ENCODE results near the gene GRN. TPM values are rescaled to one million over a fixed set of nuclear protein-coding genes. Genes with fewer than 3 reads are reported as not detected.

The GRN gene
- total RNA-seq, 5 donors from 2014 or later (not counting 1 experiment from before 2014, with no cell fraction given): 21.0 to 48.3 (median 40.1) TPM

DNA sequence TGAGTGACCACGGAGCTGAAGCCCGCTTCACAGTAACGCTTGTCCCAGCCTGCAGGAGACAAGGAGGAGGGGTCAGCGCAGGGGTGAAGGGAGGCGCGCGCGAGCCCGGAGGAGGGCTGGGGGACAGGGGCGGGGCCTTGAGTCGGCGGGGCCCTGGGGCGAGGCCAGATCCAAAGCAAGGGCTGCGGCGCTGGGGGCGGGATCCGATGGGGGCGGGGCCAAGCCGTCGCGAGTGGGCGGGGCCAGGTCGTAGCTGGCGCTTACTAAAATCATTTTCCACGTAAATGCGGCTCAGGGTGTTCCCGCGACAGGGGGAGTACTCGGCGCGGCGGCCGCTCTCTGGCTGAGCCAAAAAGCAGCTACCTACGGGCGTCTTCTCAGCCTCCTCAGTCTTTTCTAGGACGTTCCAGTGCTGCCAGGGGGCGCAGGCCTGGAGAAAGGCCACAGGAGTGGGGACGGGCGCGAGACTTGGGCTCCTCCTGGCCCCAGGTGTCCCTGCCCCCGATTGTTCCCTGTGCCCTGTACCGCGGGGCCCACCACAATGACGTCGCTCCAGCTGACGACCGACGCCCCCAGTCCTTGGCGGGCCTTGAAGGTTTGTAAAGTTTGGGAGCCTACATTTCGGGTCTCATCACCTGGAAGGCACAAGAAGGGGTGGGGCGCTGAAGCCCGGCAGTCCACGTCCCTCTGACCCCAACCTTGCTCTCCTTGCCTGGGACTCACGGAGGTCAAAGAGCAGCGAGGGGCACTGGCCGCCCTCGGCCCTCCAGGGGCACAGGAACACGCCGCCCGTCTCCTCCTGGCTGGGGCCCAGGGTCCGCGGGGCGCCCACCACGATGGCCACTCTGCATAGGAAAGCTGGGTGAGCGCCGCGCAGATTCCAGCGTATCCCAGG lies 40.4 kb downstream of the GRN start:
- 12% methylated on average over 68 of the region's 68 CpGs for WGBS (ENCODE audit: insufficient coverage)
- H3K4me3 Mint-ChIP-seq: peak overlapping the region; percentile 68 to 77 (median 71)
- H3K4me1 Mint-ChIP-seq: peaks cover 13 to 27% (median 21%) of the 10 kb centered on the region in 3 donors
- DNase-seq (peak; percentile 54 to 90 (median 76)), ATAC-seq (replicated peaks in 1 of 4) (peak; percentile 91 to 95 (median 92))
- ChIA-PET CTCF (interaction anchor here in 1 of 2 donors (0.7 to 1.7 kb wide), 3 partner anchors 22 to 262 kb away, joined by 3 to 9 read pairs (median 6); partner anchors contain the start of genes FAM171A2 and HDAC5), POLR2A (no interaction called here)
- H3K36me3 ChIP-seq (ENCODE audit: control insufficient read depth in 2 of 2, extremely low read depth in 1 of 2, insufficient read depth in 1 of 2, low read length in 1 of 2): no peaks in the 10 kb centered on the region
- H3K27ac Mint-ChIP-seq: no peak overlapping the region
- peaks cover 2 to 17% of the 10 kb centered on the region in 2 experiments for H3K4me1 ChIP-seq (ENCODE audit: control insufficient read depth in 1 of 2, extremely low read depth in 1 of 2, insufficient read depth in 2 of 2, low read length in 2 of 2)
- H3K9me3 Mint-ChIP-seq: no peaks in the 10 kb centered on the region
- H3K27me3 Mint-ChIP-seq: peaks cover 5 to 7% of the 10 kb centered on the region in 2 donors
- peaks cover 7 to 41% of the 10 kb centered on the region in 2 experiments for H3K27me3 ChIP-seq (replicated peaks in 1 of 2; ENCODE audit: control insufficient read depth in 2 of 2, extremely low read depth in 1 of 2, insufficient read depth in 2 of 2, low read length in 1 of 2)
- no peaks in the 10 kb centered on the region for H3K9me3 ChIP-seq
- no peaks in the 10 kb centered on the region for H3K36me3 Mint-ChIP-seq
- H3K4me3 ChIP-seq (ENCODE audit: control insufficient read depth in 1 of 2, extremely low read depth in 1 of 2, low read length in 1 of 2): peak overlapping the region; percentile 53 to 57
- H3K27ac ChIP-seq (ENCODE audit: low read length): no peak overlapping the region

DNA sequence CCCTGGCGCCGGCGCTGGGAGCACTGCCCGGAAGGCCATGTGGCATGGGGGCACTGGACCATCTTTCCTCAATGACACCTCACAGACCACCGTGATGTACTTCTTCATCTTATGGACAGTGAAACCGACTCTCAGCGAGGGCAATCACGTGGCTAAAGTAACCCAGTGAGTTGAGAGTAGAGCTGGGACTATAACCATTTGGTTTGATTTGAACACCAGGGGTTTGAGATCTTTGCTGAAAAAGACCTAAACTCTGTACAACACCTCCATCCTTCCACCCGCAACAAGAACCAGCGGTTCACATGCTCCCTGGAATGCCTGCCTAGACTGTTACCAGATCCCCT lies 41.1 kb downstream of the GRN start:
- Mint-ChIP-seq H3K4me3 (peak overlapping the region; percentile 68 to 77 (median 71)), H3K4me1 (peaks cover 13 to 27% (median 21%) of the 10 kb centered on the region in 3 donors), H3K9me3 (no peaks in the 10 kb centered on the region), H3K27me3 (peaks cover 5 to 7% of the 10 kb centered on the region in 2 donors), H3K36me3 (no peaks in the 10 kb centered on the region), H3K27ac (no peak overlapping the region)
- no peaks in the 10 kb centered on the region for H3K36me3 ChIP-seq (ENCODE audit: control insufficient read depth in 2 of 2, extremely low read depth in 1 of 2, insufficient read depth in 1 of 2, low read length in 1 of 2)
- H3K27me3 ChIP-seq (replicated peaks in 1 of 2; ENCODE audit: control insufficient read depth in 2 of 2, extremely low read depth in 1 of 2, insufficient read depth in 2 of 2, low read length in 1 of 2): peaks cover 7 to 38% of the 10 kb centered on the region in 2 experiments
- H3K4me1 ChIP-seq (ENCODE audit: control insufficient read depth in 1 of 2, extremely low read depth in 1 of 2, insufficient read depth in 2 of 2, low read length in 2 of 2): peaks cover 2 to 17% of the 10 kb centered on the region in 2 experiments
- CTCF ChIA-PET: interaction anchor here in 1 of 2 donors (1.7 kb wide), 1 partner anchor 23 kb away, joined by 6 read pairs; the partner anchor contains the start of gene FAM171A2
- DNase-seq (no peak), ATAC-seq (replicated peaks in 1 of 4) (no peak)
- H3K4me3 ChIP-seq (ENCODE audit: control insufficient read depth in 1 of 2, extremely low read depth in 1 of 2, low read length in 1 of 2): no peak overlapping the region
- WGBS (ENCODE audit: insufficient coverage): 47% methylated on average over 4 of the region's 10 CpGs
- no peaks in the 10 kb centered on the region for H3K9me3 ChIP-seq
- POLR2A ChIA-PET: no interaction called here
- H3K27ac ChIP-seq (ENCODE audit: low read length): no peak overlapping the region

DNA sequence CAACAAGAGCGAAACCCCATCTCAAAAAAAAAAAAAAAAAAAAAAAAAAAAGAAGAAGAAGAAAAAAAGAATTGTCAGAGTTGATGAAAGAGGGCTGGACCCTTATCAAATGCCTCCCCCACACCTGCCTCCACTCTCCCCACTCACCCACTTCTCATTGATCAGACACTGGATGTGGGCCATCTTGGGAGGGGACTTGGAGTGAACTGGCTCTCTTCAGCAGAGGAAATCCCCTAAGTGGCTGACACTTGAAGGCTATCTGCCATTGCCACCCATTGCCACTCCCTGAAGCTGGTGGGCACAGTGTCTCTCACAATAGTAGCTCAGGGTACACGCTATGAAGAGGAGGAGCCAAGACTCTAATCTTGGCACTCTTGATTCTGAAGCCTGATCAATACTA lies 42.7 kb downstream of the GRN start:
- WGBS (ENCODE audit: insufficient coverage): no CpG with 5 or more reads among the region's 2 CpGs
- ChIA-PET POLR2A (no interaction called here), CTCF (no interaction called here)
- Mint-ChIP-seq H3K27me3 (peaks cover 5 to 7% of the 10 kb centered on the region in 2 donors), H3K27ac (no peak overlapping the region), H3K4me1 (peaks cover 13 to 27% (median 21%) of the 10 kb centered on the region in 3 donors), H3K9me3 (no peaks in the 10 kb centered on the region), H3K36me3 (no peaks in the 10 kb centered on the region), H3K4me3 (no peak overlapping the region)
- no peak overlapping the region for H3K27ac ChIP-seq (ENCODE audit: low read length)
- H3K27me3 ChIP-seq (replicated peaks in 1 of 2; ENCODE audit: control insufficient read depth in 2 of 2, extremely low read depth in 1 of 2, insufficient read depth in 2 of 2, low read length in 1 of 2): peaks cover 7 to 35% of the 10 kb centered on the region in 2 experiments
- DNase-seq (no peak), ATAC-seq (replicated peaks in 1 of 4) (no peak)
- no peaks in the 10 kb centered on the region for H3K36me3 ChIP-seq (ENCODE audit: control insufficient read depth in 2 of 2, extremely low read depth in 1 of 2, insufficient read depth in 1 of 2, low read length in 1 of 2)
- peaks cover 2 to 17% of the 10 kb centered on the region in 2 experiments for H3K4me1 ChIP-seq (ENCODE audit: control insufficient read depth in 1 of 2, extremely low read depth in 1 of 2, insufficient read depth in 2 of 2, low read length in 2 of 2)
- H3K4me3 ChIP-seq (ENCODE audit: control insufficient read depth in 1 of 2, extremely low read depth in 1 of 2, low read length in 1 of 2): no peak overlapping the region
- no peaks in the 10 kb centered on the region for H3K9me3 ChIP-seq

DNA sequence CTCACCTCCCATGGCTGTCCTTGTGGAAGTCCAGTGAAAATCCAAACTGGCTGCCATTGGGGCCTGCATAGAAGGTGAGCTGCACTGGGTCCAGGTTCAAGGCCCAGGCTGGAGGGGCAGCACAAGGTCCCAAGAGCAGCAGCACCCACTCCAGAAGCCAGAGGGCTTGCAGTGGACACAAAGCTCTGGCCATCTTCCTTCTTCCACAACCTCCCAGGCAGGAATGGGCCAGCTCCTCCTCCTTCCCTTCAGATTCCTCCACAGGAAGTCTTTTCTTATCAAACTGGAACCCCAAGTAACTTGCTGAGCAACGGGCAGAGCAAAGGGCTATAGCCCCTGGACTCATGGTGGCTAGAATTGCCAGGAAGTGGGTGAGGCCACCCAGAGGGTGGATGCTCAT lies 44.2 kb downstream of the GRN start, which contains the start of gene ITGA2B:
TSS of gene ITGA2B (minus strand) at position 369 of the 400 bp plus-strand sequence. CDS start at position 193, 176 bp downstream.
- no peak for ATAC-seq (replicated peaks in 1 of 4)
- Histone ChIP-seq H3K4me1 (ENCODE audit: control insufficient read depth in 1 of 2, extremely low read depth in 1 of 2, insufficient read depth in 2 of 2, low read length in 2 of 2) (peaks cover 2 to 17% of the 10 kb centered on the region in 2 experiments), H3K4me3 (ENCODE audit: control insufficient read depth in 1 of 2, extremely low read depth in 1 of 2, low read length in 1 of 2) (no peak within 1 kb of the TSS), H3K9me3 (no peaks in the 10 kb centered on the region), H3K27ac (ENCODE audit: low read length) (no peak within 1 kb of the TSS), H3K36me3 (ENCODE audit: control insufficient read depth in 2 of 2, extremely low read depth in 1 of 2, insufficient read depth in 1 of 2, low read length in 1 of 2) (no peaks in the 10 kb centered on the region), H3K27me3 (replicated peaks in 1 of 2; ENCODE audit: control insufficient read depth in 2 of 2, extremely low read depth in 1 of 2, insufficient read depth in 2 of 2, low read length in 1 of 2) (peaks cover 5 to 20% of the 10 kb centered on the region in 2 experiments)
- H3K4me1 Mint-ChIP-seq: peaks cover 13 to 26% (median 20%) of the 10 kb centered on the region in 3 donors
- DNase-seq: no peak
- POLR2A ChIA-PET: no interaction called here
- H3K27me3 Mint-ChIP-seq: peaks cover 5 to 7% of the 10 kb centered on the region in 2 donors
- WGBS (ENCODE audit: insufficient coverage): no CpG with 5 or more reads among the region's 1 CpG
- CTCF ChIA-PET: interaction anchor here in 1 of 2 donors (0.6 kb wide), 2 partner anchors 28 to 147 kb away, joined by 3 read pairs; no protein-coding TSS in a partner anchor
- no peak within 1 kb of the TSS for H3K27ac Mint-ChIP-seq
- H3K36me3 Mint-ChIP-seq: no peaks in the 10 kb centered on the region
- H3K9me3 Mint-ChIP-seq: no peaks in the 10 kb centered on the region
- H3K4me3 Mint-ChIP-seq: no peak within 1 kb of the TSS

DNA sequence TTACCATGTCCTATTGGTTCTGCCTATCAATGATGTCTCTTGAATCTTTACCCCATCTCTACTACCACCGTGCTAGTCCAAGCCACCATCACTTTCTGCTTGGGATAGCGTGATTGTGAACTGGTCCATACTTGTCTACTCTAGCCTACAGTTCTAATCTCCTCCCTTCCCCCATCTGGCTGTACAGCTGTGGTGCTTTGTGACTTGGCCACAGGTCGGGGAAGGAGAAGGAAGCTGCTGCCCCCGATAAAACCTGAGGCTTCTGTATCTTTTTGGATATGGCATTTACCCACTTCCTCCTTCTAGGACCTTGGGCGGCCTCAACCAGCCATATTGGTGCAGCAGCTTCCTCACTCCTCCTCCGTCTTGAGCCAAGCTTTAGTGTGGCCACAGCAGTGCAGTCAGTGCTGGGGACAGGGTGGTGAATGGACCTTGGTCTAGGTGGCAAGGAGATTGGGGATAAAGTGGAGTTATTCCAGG lies 44.7 kb downstream of the GRN start:
- no peak overlapping the region for H3K4me3 Mint-ChIP-seq
- ATAC-seq (replicated peaks in 1 of 4): no peak

DNA sequence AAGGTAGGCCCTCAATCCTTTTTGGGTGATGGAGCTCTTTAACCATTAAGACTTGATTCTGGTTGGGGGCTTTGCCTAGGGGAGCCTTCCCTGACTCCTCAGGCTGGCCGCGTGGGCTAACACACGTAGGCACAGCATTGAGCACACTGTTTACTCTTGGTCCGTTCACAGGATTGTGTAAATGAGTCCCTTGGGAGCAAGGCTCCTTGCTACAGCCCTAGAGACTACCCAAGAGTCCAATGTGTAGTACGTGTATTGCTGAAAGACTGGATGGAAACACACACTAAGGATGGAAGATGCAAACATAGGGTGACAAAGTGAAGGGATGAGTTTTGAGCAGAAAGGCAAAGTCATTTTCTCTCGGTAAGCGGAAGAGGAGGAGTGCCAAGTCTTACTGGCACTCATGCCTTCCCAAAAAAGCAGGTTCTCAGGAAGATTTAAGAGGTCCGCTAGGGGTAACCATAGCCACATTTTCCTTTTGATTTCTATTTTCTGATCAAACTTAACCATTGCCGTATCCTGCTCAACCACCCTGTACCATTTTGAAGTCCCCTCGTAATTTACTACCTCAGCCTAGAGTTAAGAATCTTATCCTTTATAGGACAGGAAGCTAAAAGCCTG lies 45.3 kb downstream of the GRN start:
- Mint-ChIP-seq H3K4me1 (peaks cover 9 to 20% (median 15%) of the 10 kb centered on the region in 3 donors), H3K36me3 (no peaks in the 10 kb centered on the region), H3K4me3 (no peak overlapping the region), H3K27me3 (peaks cover 5 to 6% of the 10 kb centered on the region in 2 donors), H3K9me3 (no peaks in the 10 kb centered on the region), H3K27ac (no peak overlapping the region)
- Histone ChIP-seq H3K36me3 (ENCODE audit: control insufficient read depth in 2 of 2, extremely low read depth in 1 of 2, insufficient read depth in 1 of 2, low read length in 1 of 2) (no peaks in the 10 kb centered on the region), H3K4me1 (ENCODE audit: control insufficient read depth in 1 of 2, extremely low read depth in 1 of 2, insufficient read depth in 2 of 2, low read length in 2 of 2) (peaks cover 0 to 10% of the 10 kb centered on the region in 2 experiments), H3K27ac (ENCODE audit: low read length) (no peak overlapping the region), H3K9me3 (no peaks in the 10 kb centered on the region), H3K4me3 (ENCODE audit: control insufficient read depth in 1 of 2, extremely low read depth in 1 of 2, low read length in 1 of 2) (no peak overlapping the region), H3K27me3 (replicated peaks in 1 of 2; ENCODE audit: control insufficient read depth in 2 of 2, extremely low read depth in 1 of 2, insufficient read depth in 2 of 2, low read length in 1 of 2) (peaks cover 5 to 10% of the 10 kb centered on the region in 2 experiments)
- POLR2A ChIA-PET: no interaction called here
- ATAC-seq (replicated peaks in 1 of 4) (no peak), DNase-seq (no peak)
- CTCF ChIA-PET: no interaction called here
- WGBS (ENCODE audit: insufficient coverage): 100% methylated on average over 3 of the region's 10 CpGs

More for the DNA sequence above, 44.7 kb downstream of the GRN start:
- POLR2A ChIA-PET: no interaction called here
- Histone ChIP-seq H3K27ac (ENCODE audit: low read length) (no peak overlapping the region), H3K9me3 (no peaks in the 10 kb centered on the region), H3K4me1 (ENCODE audit: control insufficient read depth in 1 of 2, extremely low read depth in 1 of 2, insufficient read depth in 2 of 2, low read length in 2 of 2) (peaks cover 2 to 15% of the 10 kb centered on the region in 2 experiments), H3K36me3 (ENCODE audit: control insufficient read depth in 2 of 2, extremely low read depth in 1 of 2, insufficient read depth in 1 of 2, low read length in 1 of 2) (no peaks in the 10 kb centered on the region), H3K4me3 (ENCODE audit: control insufficient read depth in 1 of 2, extremely low read depth in 1 of 2, low read length in 1 of 2) (no peak overlapping the region), H3K27me3 (replicated peaks in 1 of 2; ENCODE audit: control insufficient read depth in 2 of 2, extremely low read depth in 1 of 2, insufficient read depth in 2 of 2, low read length in 1 of 2) (peaks cover 5 to 15% of the 10 kb centered on the region in 2 experiments)
- H3K9me3 Mint-ChIP-seq: no peaks in the 10 kb centered on the region
- H3K27me3 Mint-ChIP-seq: peaks cover 5 to 7% of the 10 kb centered on the region in 2 donors
- no peaks in the 10 kb centered on the region for H3K36me3 Mint-ChIP-seq
- H3K27ac Mint-ChIP-seq: no peak overlapping the region
- H3K4me1 Mint-ChIP-seq: peaks cover 13 to 21% (median 17%) of the 10 kb centered on the region in 3 donors
- CTCF ChIA-PET: interaction anchor here in 1 of 2 donors (0.6 kb wide), 2 partner anchors 29 to 147 kb away, joined by 3 read pairs; no protein-coding TSS in a partner anchor
- DNase-seq: peak in 5 of 35 experiments; percentile 5 to 36 (median 15)
- WGBS (ENCODE audit: insufficient coverage): no CpG with 5 or more reads among the region's 6 CpGs
